Natural killer cell (primary cell): ENCODE data around the gene ACVR1. TPM values are rescaled to one million over a fixed set of nuclear protein-coding genes. Genes with fewer than 3 reads are reported as not detected.

Experiments
- ATAC-seq, 3 donors: fragments of 150-1000 bp in 2 of 3; fragments of 200-7000 bp in 1 of 3; cut with Tn5 transposase; 1 replicate in 1 of 3; 2 replicates in 2 of 3; pipeline ENCODE4 v1.10.0; 2021; ENCODE audit warnings: mild to moderate bottlenecking in 2 of 3, moderate library complexity in 2 of 3
- DNase-seq, 2 donors: peaks; one replicate each; pipeline versions ENCODE4 v3.0.0 to v3.0.0-alpha.2; 2013 to 2021; ENCODE audit warnings: mixed read lengths in 1 of 2
- H3K27ac ChIP-seq: one replicate; pipeline ENCODE4 v1.5.1; 2013; ENCODE audit warnings: mild to moderate bottlenecking, low read length
- H3K27me3 ChIP-seq: one replicate; pipeline ENCODE4 v1.6.1; 2013; ENCODE audit warnings: low read length; ENCODE audit not compliant: control insufficient read depth, insufficient read depth
- H3K36me3 ChIP-seq: one replicate; pipeline ENCODE4 v1.6.1; 2013; ENCODE audit warnings: low read length; ENCODE audit not compliant: control insufficient read depth, insufficient read depth
- H3K4me1 ChIP-seq: one replicate; pipeline ENCODE4 v1.6.1; 2013; ENCODE audit warnings: low read length; ENCODE audit not compliant: control insufficient read depth, insufficient read depth
- H3K4me3 ChIP-seq: one replicate; pipeline ENCODE4 v1.5.1; 2013; ENCODE audit warnings: low read length
- H3K9me3 ChIP-seq: one replicate; pipeline ENCODE4 v1.6.1; 2013; ENCODE audit warnings: low read length; ENCODE audit not compliant: control insufficient read depth, insufficient read depth
- H3K27ac Mint-ChIP-seq, 2 donors: one replicate each; pipeline ENCODE4 v1.8.0; 2022; ENCODE audit warnings: mild to moderate bottlenecking in 2 of 2, mixed read lengths in 2 of 2, moderate library complexity in 1 of 2
- H3K27me3 Mint-ChIP-seq, 2 donors: one replicate each; pipeline ENCODE4 v1.8.0; 2022; ENCODE audit warnings: low read depth in 2 of 2, mixed read lengths in 2 of 2
- H3K36me3 Mint-ChIP-seq: one replicate; pipeline ENCODE4 v1.8.0; 2022; ENCODE audit warnings: mixed read lengths
- H3K4me1 Mint-ChIP-seq, 2 donors: one replicate each; pipeline ENCODE4 v1.8.0; 2022; ENCODE audit warnings: mixed read lengths in 2 of 2
- H3K4me3 Mint-ChIP-seq: one replicate; pipeline ENCODE4 v1.8.0; 2022; ENCODE audit warnings: mild to moderate bottlenecking, moderate library complexity, mixed read lengths
- H3K9me3 Mint-ChIP-seq, 2 donors: one replicate each; pipeline ENCODE4 v1.8.0; 2022; ENCODE audit warnings: mixed read lengths in 2 of 2
- CTCF ChIP-seq: fragments of 200-600 bp; IDR thresholded peaks from one replicate; pipeline ENCODE4 v1.8.0; 2022; ENCODE audit warnings: antibody characterized with exemption
- WGBS: methylation state at CpG from one replicate; pipeline ENCODE4 v1.1.7; 2013; ENCODE audit warnings: missing lambda C conversion rate; ENCODE audit not compliant: insufficient coverage; 5-methylcytosine and 5-hydroxymethylcytosine counted together
- intact Hi-C: fragments of 100-400 bp; cut with micrococcal nuclease; formaldehyde crosslinking; loops from one replicate; pipeline ENCODE4 v1.14.2; 2022
- total RNA-seq, 4 donors: library from RNA; stranded (reverse); fragments of 120-200 nt in 1 of 4; gene quantifications; one replicate each; pipeline versions ENCODE4 v1.2.3 to v1.2.4, GENCODE V29; 2013 to 2022

The ACVR1 gene
- total RNA-seq, 3 donors from 2014 or later (not counting 1 experiment from before 2014, with no cell fraction given): 3.3 to 6.9 (median 6.1) TPM

DNA sequence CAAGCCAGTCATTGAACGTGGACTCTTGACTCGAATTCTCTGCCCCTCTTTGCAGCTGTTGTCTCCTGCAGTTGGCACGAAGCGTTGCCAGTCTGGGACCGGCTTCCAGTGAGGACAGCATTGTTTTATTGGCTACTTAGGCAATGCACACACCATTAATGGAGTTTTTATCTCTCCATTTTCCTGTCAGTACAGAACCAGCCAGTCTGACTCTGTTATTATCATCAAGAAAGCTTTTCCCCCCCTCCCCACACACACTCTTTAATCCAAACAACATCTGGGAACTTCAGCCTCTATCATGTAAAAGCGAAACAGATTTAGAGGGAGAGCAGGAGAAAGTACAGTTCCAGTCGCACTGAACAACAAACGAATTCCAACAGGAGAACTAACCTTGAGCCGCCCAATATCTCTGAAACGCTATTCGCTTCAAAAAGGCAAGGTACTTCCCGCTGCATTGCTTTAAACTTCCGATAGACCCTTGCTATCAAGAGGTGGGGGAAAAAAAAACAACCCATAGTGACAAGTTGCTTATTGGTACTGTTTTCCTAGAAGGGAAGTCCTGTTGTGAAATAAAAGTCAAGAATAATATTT lies 38.2 kb downstream of the ACVR1 start:
- no peaks in the 10 kb centered on the region for H3K27me3 ChIP-seq
- ATAC-seq (peak in 1 of 3 donors; percentile 20), DNase-seq (no peak)
- H3K4me1 ChIP-seq: peaks cover 3% of the 10 kb centered on the region
- H3K9me3 ChIP-seq: no peaks in the 10 kb centered on the region
- H3K27ac ChIP-seq: no peak overlapping the region
- no peak overlapping the region for H3K4me3 Mint-ChIP-seq
- TF ChIP-seq CTCF: no peak
- no peaks in the 10 kb centered on the region for H3K27me3 Mint-ChIP-seq
- H3K36me3 Mint-ChIP-seq: no peaks in the 10 kb centered on the region
- no peak overlapping the region for H3K4me3 ChIP-seq
- H3K9me3 Mint-ChIP-seq: no peaks in the 10 kb centered on the region
- H3K36me3 ChIP-seq: no peaks in the 10 kb centered on the region
- WGBS: 60% methylated on average over 13 of the region's 13 CpGs
- intact Hi-C loops: no loop called here
- H3K27ac Mint-ChIP-seq: no peak overlapping the region
- H3K4me1 Mint-ChIP-seq: peaks cover 5 to 8% of the 10 kb centered on the region in 2 donors

GRCh38 chr2:157836531-157836930 lies 39.6 kb downstream of the ACVR1 start:
- no peaks in the 10 kb centered on the region for H3K9me3 ChIP-seq
- Mint-ChIP-seq H3K4me1 (peaks cover 5 to 8% of the 10 kb centered on the region in 2 donors), H3K27me3 (no peaks in the 10 kb centered on the region), H3K36me3 (no peaks in the 10 kb centered on the region), H3K27ac (no peak overlapping the region), H3K9me3 (no peaks in the 10 kb centered on the region), H3K4me3 (no peak overlapping the region)
- WGBS: 100% methylated on average over 3 of the region's 3 CpGs
- no peak for TF ChIP-seq CTCF
- DNase-seq (no peak), ATAC-seq (no peak)
- H3K4me3 ChIP-seq: no peak overlapping the region
- peaks cover 3% of the 10 kb centered on the region for H3K4me1 ChIP-seq
- H3K27ac ChIP-seq: no peak overlapping the region
- no peaks in the 10 kb centered on the region for H3K36me3 ChIP-seq
- no peaks in the 10 kb centered on the region for H3K27me3 ChIP-seq
- intact Hi-C loops: no loop called here

DNA sequence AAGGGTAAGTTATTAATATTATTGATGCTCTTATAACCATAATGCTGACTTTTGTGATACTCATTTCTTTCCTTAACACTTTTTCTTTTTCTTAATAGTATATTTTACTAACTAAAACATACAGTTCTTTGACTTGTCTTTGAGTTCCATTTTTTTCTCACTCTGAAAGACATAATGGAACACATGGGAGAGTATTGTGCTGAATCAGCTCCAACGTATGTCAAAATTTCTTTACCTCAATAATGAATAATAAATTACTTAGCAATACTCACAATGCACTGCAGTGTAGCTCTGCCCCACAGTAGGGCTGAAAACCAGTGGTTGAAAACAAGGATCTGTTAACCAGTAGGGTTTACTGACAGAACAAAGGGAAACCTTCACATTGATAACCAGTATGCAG lies 40.7 kb downstream of the ACVR1 start:
- Mint-ChIP-seq H3K4me3 (no peak overlapping the region), H3K4me1 (peaks cover 5 to 8% of the 10 kb centered on the region in 2 donors), H3K36me3 (no peaks in the 10 kb centered on the region), H3K27me3 (no peaks in the 10 kb centered on the region), H3K27ac (no peak overlapping the region), H3K9me3 (no peaks in the 10 kb centered on the region)
- Histone ChIP-seq H3K4me1 (peaks cover 3% of the 10 kb centered on the region), H3K9me3 (no peaks in the 10 kb centered on the region), H3K4me3 (no peak overlapping the region), H3K27ac (no peak overlapping the region), H3K36me3 (no peaks in the 10 kb centered on the region), H3K27me3 (no peaks in the 10 kb centered on the region)
- no peak for TF ChIP-seq CTCF
- no peak for DNase-seq
- no peak for ATAC-seq
- intact Hi-C loops: no loop called here
- WGBS: 100% methylated on average over 1 of the region's 1 CpG

DNA sequence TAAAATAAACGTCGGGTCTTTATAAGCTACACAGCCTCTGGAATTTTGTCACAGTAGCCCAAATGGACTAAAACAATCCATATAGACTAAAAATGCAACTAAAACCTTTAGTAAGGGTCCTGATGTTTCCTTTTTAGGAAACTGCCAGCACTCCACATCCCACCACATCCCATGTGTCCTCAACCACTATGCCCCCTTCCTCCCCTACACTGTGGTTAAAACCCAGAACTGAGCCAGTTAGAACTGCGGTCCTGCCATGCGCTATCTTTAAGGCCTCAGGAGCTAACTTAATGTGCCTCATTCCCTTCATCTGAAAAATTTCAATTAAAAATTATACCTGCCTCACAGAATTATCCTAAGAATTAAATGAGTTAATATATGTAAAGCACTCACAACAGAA lies 41.1 kb downstream of the ACVR1 start:
- Histone ChIP-seq H3K27me3 (no peaks in the 10 kb centered on the region), H3K27ac (no peak overlapping the region), H3K36me3 (no peaks in the 10 kb centered on the region), H3K4me1 (peaks cover 3% of the 10 kb centered on the region), H3K4me3 (no peak overlapping the region), H3K9me3 (no peaks in the 10 kb centered on the region)
- Mint-ChIP-seq H3K27me3 (no peaks in the 10 kb centered on the region), H3K27ac (no peak overlapping the region), H3K4me3 (no peak overlapping the region), H3K9me3 (no peaks in the 10 kb centered on the region), H3K4me1 (peaks cover 5 to 8% of the 10 kb centered on the region in 2 donors), H3K36me3 (no peaks in the 10 kb centered on the region)
- TF ChIP-seq CTCF: no peak
- WGBS: 67% methylated on average over 4 of the region's 4 CpGs
- no peak for ATAC-seq
- intact Hi-C loops: no loop called here
- DNase-seq: no peak
